EL (cell line): ENCODE measurements around the gene OR5M11.
"Not testable (repeated sequence)": the region's sequence is repeated elsewhere in the genome, so short reads cannot be mapped to it uniquely, and the experiment has no call there.

ENCODE experiments used
- DNase-seq: peaks from one replicate; pipeline ENCODE4 v3.0.0-alpha.2; 2016

The OR5M11 gene

DNA sequence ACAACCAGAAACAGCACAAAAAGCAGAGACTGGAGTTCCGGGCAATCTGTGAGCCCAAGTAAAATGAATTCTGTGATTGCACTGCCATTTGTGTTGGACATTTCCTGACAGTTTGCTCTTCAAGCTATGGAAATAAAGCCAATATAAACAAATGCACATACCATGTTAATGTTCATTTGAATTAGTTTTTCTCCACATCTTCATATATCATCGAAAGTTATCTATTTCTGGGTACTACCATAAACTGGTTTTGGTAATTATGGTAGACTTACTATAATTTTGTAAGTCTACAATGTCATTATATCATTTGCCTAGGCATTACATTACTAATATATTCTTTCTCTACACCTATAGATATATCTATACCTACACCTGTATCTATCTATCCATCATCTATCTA lies at the start of gene OR5M11:
Gene OR5M11, minus strand, starts transcription at position 101 of the 400 bp plus-strand sequence. Its CDS starts 0 bp downstream, at position 101.
- no peak for DNase-seq

DNA sequence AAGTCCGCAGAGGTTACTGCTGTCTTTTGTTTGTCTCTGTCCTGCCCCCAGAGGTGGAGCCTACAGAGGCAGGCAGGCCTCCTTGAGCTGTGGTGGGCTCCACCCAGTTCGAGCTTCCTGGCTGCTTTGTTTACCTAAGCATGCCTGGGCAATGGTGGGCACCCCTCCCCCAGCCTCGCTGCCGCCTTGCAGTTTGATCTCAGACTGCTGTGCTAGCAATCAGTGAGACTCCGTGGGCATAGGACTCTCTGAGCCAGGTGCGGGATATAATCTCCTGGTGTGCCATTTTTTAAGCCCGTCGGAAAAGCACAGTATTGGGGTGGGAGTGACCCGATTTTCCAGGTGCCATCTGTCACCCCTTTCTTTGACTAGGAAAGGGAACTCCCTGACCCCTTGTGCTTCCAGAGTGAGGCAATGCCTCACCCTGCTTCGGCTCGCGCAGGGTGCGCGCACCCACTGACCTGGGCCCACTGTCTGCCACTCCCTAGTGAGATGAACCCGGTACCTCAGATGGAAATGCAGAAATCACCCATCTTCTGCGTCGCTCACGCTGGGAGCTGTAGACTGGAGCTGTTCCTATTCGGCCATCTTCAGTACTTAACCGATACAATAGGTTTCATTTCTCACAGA lies 49.1 kb upstream of the OR5M11 start:
- DNase-seq: not testable (repeated sequence)

DNA sequence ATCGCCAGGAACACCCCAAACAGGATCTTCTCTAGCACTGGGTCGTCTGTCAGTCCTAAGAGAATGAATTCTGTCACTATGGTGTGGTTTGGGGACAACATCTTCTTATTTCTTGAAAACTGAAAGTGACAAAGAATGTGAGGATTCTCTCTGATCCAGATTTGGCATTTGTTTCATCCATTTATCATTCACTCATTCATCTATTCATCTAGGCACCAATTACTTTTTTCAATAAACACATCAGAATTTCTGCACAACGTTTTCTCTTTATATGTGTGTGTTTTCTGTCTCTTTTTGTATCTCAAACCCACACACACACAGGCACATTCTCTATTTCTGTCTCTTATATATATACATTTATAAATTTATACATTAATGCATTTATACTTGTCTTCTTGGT lies 34.6 kb upstream of the OR5M11 start, which contains the start of gene OR5M10:
Gene OR5M10, minus strand, starts transcription at position 101 of the 400 bp plus-strand sequence. Its CDS starts 0 bp downstream, at position 101.
- no peak for DNase-seq

DNA sequence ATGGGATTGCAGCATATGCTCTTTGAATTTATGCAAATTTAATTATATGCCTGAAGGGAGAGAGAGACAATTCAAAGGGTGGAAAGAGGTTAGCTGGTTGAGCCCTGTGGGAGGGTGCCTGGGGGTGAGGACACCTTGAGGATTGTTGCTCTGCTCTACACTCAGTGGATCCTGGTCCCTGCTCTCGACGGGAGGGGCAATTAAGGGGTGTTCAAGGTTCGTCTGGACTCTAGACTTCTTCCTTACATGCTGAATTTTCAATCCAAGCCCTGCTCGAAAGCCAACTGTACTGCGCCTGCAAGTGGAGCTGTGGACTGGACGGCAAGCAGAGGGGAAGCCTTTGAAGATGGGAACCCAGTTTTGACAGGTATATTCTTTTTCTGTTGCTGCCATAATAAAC lies 15.5 kb upstream of the OR5M11 start:
- DNase-seq: no peak

DNA sequence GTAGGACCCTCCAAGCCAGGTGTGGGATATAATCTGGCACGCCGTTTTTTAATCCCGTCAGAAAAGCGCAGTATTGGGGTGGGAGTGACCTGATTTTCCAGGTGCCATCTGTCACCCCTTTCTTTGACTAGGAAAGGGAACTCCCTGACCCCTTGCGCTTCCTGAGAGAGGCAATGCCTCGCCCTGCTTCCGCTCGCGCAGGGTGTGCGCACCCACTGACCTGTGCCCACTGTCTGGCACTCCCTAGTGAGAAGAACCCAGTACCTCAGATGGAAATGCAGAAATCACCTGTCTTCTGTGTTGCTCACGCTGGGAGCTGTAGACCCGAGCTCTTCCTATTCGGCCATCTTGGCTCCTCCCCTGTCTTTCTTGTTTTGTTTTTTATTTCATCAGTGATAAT lies 11.6 kb upstream of the OR5M11 start:
- not testable (repeated sequence) for DNase-seq

DNA sequence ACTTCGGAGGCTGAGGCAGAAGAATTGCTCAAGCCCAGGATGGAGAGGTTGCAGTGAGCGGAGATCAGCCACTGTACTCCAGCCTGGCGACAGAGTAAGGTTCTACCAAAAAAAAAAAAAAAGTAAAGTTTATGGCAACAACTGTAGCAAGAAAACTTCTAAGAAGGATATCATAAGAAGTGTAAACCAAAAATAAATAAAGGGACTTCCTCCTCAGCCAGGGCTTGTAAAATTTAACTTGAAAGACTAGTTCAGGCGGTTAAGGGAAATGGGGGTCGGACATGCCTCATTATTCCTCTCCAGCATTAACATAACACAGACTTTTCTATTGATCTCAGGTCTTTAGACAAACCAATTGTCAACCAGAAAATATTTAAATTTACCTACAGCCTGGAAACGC lies 2.5 kb upstream of the OR5M11 start:
- no peak for DNase-seq

DNA sequence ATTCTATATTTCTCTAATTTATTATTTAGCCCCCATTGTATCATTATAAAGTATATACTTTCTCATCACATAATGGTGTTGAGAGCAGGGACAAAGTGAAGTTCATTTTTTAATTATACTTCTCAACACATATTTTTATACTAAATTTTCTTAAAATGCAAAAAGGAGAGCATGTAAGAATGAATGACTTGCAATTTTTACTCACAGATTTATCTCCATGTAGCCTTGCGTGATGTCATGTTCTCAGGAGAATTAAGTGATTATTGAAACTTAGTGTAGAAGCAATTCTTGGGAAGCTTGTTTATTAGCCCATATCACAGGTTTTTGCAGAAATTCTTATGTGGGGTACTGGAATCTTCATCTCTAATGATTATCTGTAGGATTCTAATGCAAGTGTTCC lies 682 bp upstream of the OR5M11 start:
- DNase-seq: no peak

DNA sequence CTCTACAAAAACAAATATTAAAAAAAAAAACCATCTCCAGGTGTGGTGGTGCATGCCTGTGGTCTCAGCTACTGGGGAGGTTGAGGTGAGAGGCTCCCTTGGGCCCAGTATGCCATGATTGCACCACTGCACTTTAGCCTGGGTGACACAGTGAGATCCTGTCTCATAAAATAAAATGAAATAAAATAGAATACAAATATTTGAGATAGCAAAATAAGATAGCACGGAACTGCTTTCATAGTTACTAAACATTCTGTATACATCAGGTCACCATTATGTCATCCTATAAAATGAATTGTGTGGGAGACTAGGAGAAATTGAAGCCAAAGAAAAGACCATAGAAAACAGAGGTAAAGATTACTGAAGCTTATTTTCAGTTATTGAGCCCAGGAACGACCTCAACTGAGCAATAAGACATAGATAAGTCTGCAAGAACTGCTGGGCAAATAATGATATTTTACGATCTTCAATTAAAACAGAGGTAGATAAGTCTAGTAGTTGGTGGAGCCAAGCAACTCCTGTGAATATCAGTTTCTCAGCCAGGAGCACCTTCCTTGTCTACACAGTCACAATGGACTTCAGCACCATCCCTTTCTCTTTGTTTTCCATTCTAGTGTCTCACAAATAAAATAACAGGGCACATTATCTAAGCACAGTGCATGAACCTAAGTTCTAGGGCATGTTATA lies 9.9 kb downstream of the OR5M11 start:
- no peak for DNase-seq

DNA sequence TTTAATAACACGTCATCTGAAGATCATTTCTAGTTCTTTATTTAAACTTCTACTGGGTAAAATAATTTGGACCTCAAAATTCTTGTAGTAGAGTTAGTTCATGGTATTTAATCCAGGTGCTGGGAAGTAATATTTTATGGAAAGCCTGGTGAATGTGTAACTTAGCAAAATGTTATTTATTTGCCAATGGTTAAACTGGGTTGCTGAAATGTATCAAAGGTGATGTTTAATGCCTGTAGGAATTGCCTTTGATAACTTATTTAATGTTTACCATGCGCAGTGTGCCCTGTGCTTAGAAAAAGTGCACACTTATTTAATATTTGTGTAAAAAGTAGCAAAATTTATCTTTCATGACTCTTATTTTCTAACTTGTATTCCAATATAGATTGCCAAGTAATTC lies 11.2 kb downstream of the OR5M11 start:
- no peak for DNase-seq

DNA sequence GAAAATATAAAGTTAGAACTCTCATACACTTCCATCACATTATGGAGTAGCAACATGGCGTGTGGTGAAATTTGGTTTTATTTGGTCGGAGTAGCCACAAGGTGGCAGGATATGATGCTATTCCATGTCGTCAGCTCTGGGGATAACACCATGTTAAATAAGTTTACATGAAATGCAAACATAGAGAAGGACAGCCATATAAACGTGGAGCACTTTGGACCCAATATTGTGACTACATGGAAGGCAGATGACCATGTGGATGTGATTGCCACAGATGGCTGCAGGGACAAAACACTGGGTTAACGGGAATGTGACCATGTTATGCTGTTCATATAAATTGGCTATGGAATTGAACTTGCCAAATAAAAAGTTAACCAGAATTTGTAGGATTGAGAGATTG lies 21.0 kb downstream of the OR5M11 start:
- DNase-seq: no peak

DNA sequence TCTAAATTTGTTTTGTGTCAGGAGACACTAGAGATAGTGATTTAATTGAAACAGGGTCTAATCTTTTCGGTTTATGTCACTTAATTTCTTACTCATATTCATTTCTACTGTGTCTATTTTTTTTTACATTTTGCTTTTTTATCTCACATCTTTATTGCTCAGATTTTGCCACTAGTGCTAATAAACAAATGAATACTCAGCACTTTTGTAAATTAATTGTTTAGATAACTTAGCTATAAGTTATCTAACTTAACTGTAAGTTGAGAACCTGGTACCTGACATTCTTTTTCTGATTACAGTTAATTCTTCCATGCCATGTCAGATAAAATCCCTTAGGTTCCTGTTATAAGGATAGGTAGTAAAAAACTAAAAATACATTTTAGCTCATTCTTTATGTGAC lies 29.8 kb downstream of the OR5M11 start:
- DNase-seq: no peak

DNA sequence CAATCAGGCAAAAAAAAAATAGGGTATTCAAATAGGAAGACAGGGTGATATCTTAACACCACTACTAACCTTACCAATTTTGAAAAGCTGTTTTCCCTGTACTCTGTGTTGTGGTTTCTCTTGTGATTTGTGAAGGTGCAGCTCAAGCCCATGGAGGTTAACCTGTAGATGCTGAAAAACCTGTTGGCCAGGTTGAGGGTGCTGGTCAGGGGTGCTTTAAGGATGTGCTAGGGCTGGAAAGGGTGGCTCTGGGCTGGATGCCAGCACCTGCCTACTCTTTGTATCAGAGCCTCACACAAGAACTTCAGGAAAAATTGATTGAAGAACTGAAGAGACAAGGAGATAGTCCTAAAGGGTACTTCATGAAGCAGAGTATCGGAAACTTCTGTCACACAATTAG lies 33.6 kb downstream of the OR5M11 start:
- no peak for DNase-seq

DNA sequence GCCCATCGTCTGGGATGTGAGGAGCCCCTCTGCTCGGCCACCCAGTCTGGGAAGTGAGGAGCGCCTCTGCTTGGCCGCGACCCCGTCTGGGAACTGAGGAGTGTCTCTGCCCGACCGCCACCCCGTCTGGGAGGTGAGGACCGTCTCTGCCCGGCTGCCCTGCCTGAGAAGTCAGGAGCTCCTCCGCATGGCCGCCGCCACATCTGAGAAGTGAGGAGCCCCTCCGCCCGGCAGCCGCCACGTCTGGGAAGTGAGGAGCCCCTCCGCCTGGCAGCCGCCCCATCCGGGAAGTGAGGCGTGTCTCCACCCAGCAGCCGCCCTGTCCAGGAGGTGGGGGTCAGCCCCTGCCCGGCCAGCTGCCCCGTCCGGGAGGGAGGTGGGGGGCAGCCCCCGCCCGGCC lies 46.0 kb downstream of the OR5M11 start:
- no peak for DNase-seq

DNA sequence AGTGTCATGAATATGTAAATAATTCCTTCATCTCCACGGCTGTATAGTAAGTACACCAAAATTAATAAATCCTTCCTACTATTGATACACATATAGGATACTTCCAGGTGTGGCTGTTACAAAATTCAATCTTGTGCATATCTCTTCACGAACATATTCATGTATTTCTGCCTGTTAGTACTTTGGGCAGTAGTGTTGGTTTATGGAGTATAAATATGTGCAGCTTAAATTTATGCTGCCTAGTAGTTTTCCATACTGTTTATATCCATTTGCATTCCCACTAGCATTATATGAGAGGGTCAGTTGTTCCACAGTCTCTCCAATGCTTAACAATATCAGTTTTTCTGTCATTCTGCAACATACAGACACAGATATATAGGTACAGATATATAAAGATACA lies 47.9 kb downstream of the OR5M11 start:
- DNase-seq: no peak
